Ishikawa (cell line): ENCODE results near the gene UTRN.

Source experiments
- CEBPB ChIP-seq: IDR thresholded peaks from 2 replicates; pipeline ENCODE4 v1.6.1; 2012
- EP300 ChIP-seq: IDR thresholded peaks from 2 replicates; pipeline ENCODE4 v1.6.1; 2012; ENCODE audit warnings: borderline replicate concordance
- FOXM1 ChIP-seq: IDR thresholded peaks from 2 replicates; pipeline ENCODE4 v1.6.1; 2012; ENCODE audit warnings: low read depth, borderline replicate concordance
- RAD21 ChIP-seq: IDR thresholded peaks from 2 replicates; pipeline ENCODE4 v1.6.1; 2012; ENCODE audit warnings: low read depth
- REST ChIP-seq: IDR thresholded peaks from 2 replicates; pipeline ENCODE4 v1.6.1; 2012; ENCODE audit warnings: low read depth, mild to moderate bottlenecking
- TAF1 ChIP-seq: IDR thresholded peaks from 2 replicates; pipeline ENCODE4 v1.6.1; 2012; ENCODE audit warnings: low read depth, mild to moderate bottlenecking
- TCF12 ChIP-seq: IDR thresholded peaks from 2 replicates; pipeline ENCODE4 v1.6.1; 2012; ENCODE audit warnings: low read depth
- YY1 ChIP-seq: IDR thresholded peaks from 2 replicates; pipeline ENCODE4 v1.6.1; 2012; ENCODE audit warnings: low read depth
- ZBTB7A ChIP-seq: IDR thresholded peaks from 2 replicates; pipeline ENCODE4 v1.6.1; 2012; ENCODE audit warnings: low read depth
- TF ChIP-seq, protein P1 (sequence below): IDR thresholded peaks from 2 replicates; pipeline ENCODE4 v1.6.1; 2012

- TF ChIP-seq EP300 (no peak), REST (no peak), CEBPB (no peak), YY1 (no peak), TCF12 (no peak), RAD21 (no peak), TAF1 (no peak), FOXM1 (no peak), ZBTB7A (no peak)
- TF ChIP-seq, protein P1, sequence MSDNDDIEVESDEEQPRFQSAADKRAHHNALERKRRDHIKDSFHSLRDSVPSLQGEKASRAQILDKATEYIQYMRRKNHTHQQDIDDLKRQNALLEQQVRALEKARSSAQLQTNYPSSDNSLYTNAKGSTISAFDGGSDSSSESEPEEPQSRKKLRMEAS: no peak
Measured at GRCh38 chr6:144250276-144250675, 34.9 kb upstream of the UTRN start.
